ENCODE results near the gene PLEKHH3. TPM values are rescaled to one million over a fixed set of nuclear protein-coding genes. Genes with fewer than 3 reads are reported as not detected.

The PLEKHH3 gene
- total RNA-seq, 1 donor from 2014 or later: 19.1 TPM

GRCh38 chr17:42655528-42655927, 21.3 kb downstream of the PLEKHH3 start:
- DNase-seq (ENCODE audit: low read depth): no peak
- TF ChIP-seq CTCF (conservative IDR thresholded peaks at IDR 0.05; ENCODE audit: low read depth, low read length): no peak
- no peak overlapping the region for H3K4me3 ChIP-seq (ENCODE audit: low read depth, low read length)

- no peak for TF ChIP-seq CTCF (conservative IDR thresholded peaks at IDR 0.05; ENCODE audit: low read depth, low read length)
- no peak for DNase-seq (ENCODE audit: low read depth)
- H3K4me3 ChIP-seq (ENCODE audit: low read depth, low read length): peak overlapping the region; percentile 36
Observed at GRCh38 chr17:42653179-42654124, 23.3 kb downstream of the PLEKHH3 start.

- no peak for TF ChIP-seq CTCF (conservative IDR thresholded peaks at IDR 0.05; ENCODE audit: low read depth, low read length)
- H3K4me3 ChIP-seq (ENCODE audit: low read depth, low read length): no peak overlapping the region
- no peak for DNase-seq (ENCODE audit: low read depth)
Observed at GRCh38 chr17:42651392-42651791, 25.4 kb downstream of the PLEKHH3 start.

DNA sequence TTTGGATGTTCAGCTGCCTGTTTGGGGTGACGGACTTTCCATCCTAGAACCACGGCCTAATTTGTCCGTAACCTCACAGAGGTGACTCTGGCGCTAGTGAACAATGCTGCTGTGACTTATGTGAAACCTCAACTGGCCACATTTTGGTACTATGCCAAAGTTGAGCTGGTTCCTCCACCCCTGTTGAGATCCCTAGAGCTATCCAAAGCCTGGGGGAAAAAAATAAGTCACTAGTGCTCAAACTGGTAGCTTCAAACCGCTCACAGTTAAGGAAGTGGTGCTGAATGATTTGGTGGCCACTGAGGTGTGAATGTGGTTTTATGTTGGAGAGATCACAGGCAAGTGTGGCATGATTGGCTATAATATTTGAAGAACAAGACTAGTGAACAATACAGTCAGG, 29.0 kb downstream of the PLEKHH3 start:
- no peak for TF ChIP-seq CTCF (conservative IDR thresholded peaks at IDR 0.05; ENCODE audit: low read depth, low read length)
- H3K4me3 ChIP-seq (ENCODE audit: low read depth, low read length): no peak overlapping the region
- no peak for DNase-seq (ENCODE audit: low read depth)

GRCh38 chr17:42642336-42642735, 34.5 kb downstream of the PLEKHH3 start:
- DNase-seq (ENCODE audit: low read depth): no peak

DNA sequence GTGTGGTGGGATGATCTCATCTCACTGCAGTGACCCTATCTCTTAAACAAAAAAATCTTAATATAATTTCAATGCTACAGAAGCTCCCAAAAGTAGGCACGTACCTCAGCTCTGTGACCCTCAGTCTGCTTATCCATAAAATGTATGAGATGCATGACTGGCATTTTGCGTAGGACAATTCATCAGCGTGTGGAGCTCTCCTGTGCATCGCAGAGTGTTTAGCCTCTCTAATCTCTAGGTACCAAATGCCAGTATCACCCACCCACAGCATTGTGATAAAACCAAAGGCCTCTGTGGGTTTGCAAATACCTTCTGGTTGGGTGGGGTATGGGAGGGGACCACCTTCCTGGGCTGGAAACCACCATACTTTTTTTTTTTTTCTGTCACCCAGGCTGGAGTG, 36.7 kb downstream of the PLEKHH3 start:
- no peak for TF ChIP-seq CTCF (conservative IDR thresholded peaks at IDR 0.05; ENCODE audit: low read depth, low read length)

More at GRCh38 chr17:42642336-42642735, 34.5 kb downstream of the PLEKHH3 start:
- no peak overlapping the region for H3K4me3 ChIP-seq (ENCODE audit: low read depth, low read length)
- TF ChIP-seq CTCF (conservative IDR thresholded peaks at IDR 0.05; ENCODE audit: low read depth, low read length): no peak

More for the DNA sequence above, 36.7 kb downstream of the PLEKHH3 start:
- DNase-seq (ENCODE audit: low read depth): no peak
- H3K4me3 ChIP-seq (ENCODE audit: low read depth, low read length): no peak overlapping the region
